Trophoblast cell (in vitro differentiated cells and primary cell): ENCODE results near the gene LDLRAD4.
A peak's percentile ranks its signal among the peaks of the same experiment; 100 is the strongest.

ENCODE experiments used
- DNase-seq, 2 donors: peaks; one replicate each; pipeline ENCODE4 v3.0.0-alpha.2; 2016
- H2AFZ ChIP-seq: 2 replicates; pipeline ENCODE4 v1.6.1; 2013; ENCODE audit warnings: low read length, moderate library complexity, mild to moderate bottlenecking; ENCODE audit not compliant: insufficient read depth, poor library complexity
- H2AK5ac ChIP-seq: 2 replicates; pipeline ENCODE4 v1.6.1; 2013; ENCODE audit warnings: mild to moderate bottlenecking, low read length
- H2BK120ac ChIP-seq: 2 replicates; pipeline ENCODE4 v1.6.1; 2013; ENCODE audit warnings: low read length, mild to moderate bottlenecking, moderate library complexity; ENCODE audit not compliant: insufficient read depth, poor library complexity
- H2BK12ac ChIP-seq: 2 replicates; pipeline ENCODE4 v1.6.1; 2013; ENCODE audit warnings: mild to moderate bottlenecking, low read length, moderate library complexity
- H2BK5ac ChIP-seq: 2 replicates; pipeline ENCODE4 v1.6.1; 2013; ENCODE audit warnings: low read length, low read depth, moderate library complexity, mild to moderate bottlenecking; ENCODE audit not compliant: poor library complexity
- H3K14ac ChIP-seq: 2 replicates; pipeline ENCODE4 v1.6.1; 2013; ENCODE audit warnings: mild to moderate bottlenecking, low read length
- H3K18ac ChIP-seq: 2 replicates; pipeline ENCODE4 v1.6.1; 2013; ENCODE audit warnings: mild to moderate bottlenecking, low read length
- H3K23ac ChIP-seq: 2 replicates; pipeline ENCODE4 v1.6.1; 2013; ENCODE audit warnings: low read length
- H3K27ac ChIP-seq: 2 replicates; pipeline ENCODE4 v1.5.1; 2013; ENCODE audit warnings: low read depth, mild to moderate bottlenecking, inconsistent platforms, low read length, moderate library complexity
- H3K27me3 ChIP-seq: 2 replicates; pipeline ENCODE4 v1.6.1; 2013; ENCODE audit warnings: inconsistent platforms, mild to moderate bottlenecking, low read length, moderate library complexity; ENCODE audit not compliant: insufficient read depth
- H3K36me3 ChIP-seq, 2 experiments: 1 replicate in 1 of 2; 2 replicates in 1 of 2; pipeline ENCODE4 v1.6.1; 2013; ENCODE audit warnings: low read length in 2 of 2, mild to moderate bottlenecking in 2 of 2, moderate library complexity in 1 of 2; ENCODE audit not compliant: insufficient read depth in 2 of 2, control insufficient read depth in 1 of 2
- H3K4ac ChIP-seq: 2 replicates; pipeline ENCODE4 v1.6.1; 2013; ENCODE audit warnings: low read depth, mild to moderate bottlenecking, low read length, moderate library complexity
- H3K4me1 ChIP-seq, 2 experiments: 1 replicate in 1 of 2; 2 replicates in 1 of 2; pipeline ENCODE4 v1.6.1; 2013; ENCODE audit warnings: low read length in 2 of 2, mild to moderate bottlenecking in 2 of 2, moderate library complexity in 1 of 2; ENCODE audit not compliant: insufficient read depth in 2 of 2, control insufficient read depth in 1 of 2
- H3K4me2 ChIP-seq: 2 replicates; pipeline ENCODE4 v1.6.1; 2013; ENCODE audit warnings: inconsistent platforms, mild to moderate bottlenecking, low read length, moderate library complexity
- H3K4me3 ChIP-seq: 2 replicates; pipeline ENCODE4 v1.5.1; 2013; ENCODE audit warnings: mild to moderate bottlenecking, low read depth, low read length, inconsistent platforms
- H3K79me1 ChIP-seq: one replicate; pipeline ENCODE4 v1.6.1; 2013; ENCODE audit warnings: low read length
- H3K79me2 ChIP-seq: 2 replicates; pipeline ENCODE4 v1.6.1; 2013; ENCODE audit warnings: low read length, mild to moderate bottlenecking; ENCODE audit not compliant: control insufficient read depth, insufficient read depth, poor library complexity
- H3K9ac ChIP-seq: 2 replicates; pipeline ENCODE4 v1.6.1; 2013; ENCODE audit warnings: mild to moderate bottlenecking, low read length
- H3K9me3 ChIP-seq: 2 replicates; pipeline ENCODE4 v1.6.1; 2013; ENCODE audit warnings: low read depth, mild to moderate bottlenecking, control low read depth, inconsistent platforms, low read length; ENCODE audit not compliant: insufficient read depth
- H4K12ac ChIP-seq: 2 replicates; pipeline ENCODE4 v1.6.1; 2013; ENCODE audit warnings: low read depth, mild to moderate bottlenecking, low read length, moderate library complexity
- H4K8ac ChIP-seq: 2 replicates; pipeline ENCODE4 v1.6.1; 2013; ENCODE audit warnings: low read depth, mild to moderate bottlenecking, low read length, moderate library complexity
- H4K91ac ChIP-seq: one replicate; pipeline ENCODE4 v1.6.1; 2013; ENCODE audit warnings: low read depth, mild to moderate bottlenecking, low read length, moderate library complexity
- WGBS: extraction: QIAGEN DNeasy Blood & Tissue Kit; methylation state at CpG from one replicate; pipeline ENCODE4 v1.1.7; 2013; ENCODE audit warnings: missing lambda C conversion rate; ENCODE audit not compliant: insufficient read length, insufficient coverage; ENCODE audit errors: extremely low coverage; 5-methylcytosine and 5-hydroxymethylcytosine counted together

The LDLRAD4 gene

DNA sequence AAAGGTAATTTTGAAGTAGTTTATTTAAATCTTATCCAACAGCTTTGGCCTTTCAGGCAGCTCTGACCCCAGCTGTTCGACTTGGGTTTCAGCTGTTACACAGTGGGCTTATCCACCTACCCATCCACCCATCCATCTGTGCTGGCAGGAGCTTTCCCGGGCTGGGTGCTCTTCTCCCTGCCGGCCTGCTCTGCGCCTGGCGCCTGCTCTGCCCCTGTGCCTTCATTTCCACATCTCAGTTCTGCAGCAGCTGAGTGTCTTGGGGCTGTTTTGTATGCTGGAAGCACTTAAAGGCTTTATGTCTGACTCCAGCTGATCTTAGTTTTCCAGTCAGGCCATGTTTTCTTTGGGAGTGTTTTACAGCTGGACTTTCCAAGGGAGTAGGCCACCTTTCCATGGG, 24.2 kb downstream of the LDLRAD4 start:
- Histone ChIP-seq H4K8ac (no peak overlapping the region), H2BK5ac (no peak overlapping the region), H3K36me3 (peaks cover 0 to 3% of the 10 kb centered on the region in 2 experiments), H3K4ac (no peak overlapping the region), H4K12ac (no peak overlapping the region), H2BK120ac (no peak overlapping the region), H3K27me3 (no peaks in the 10 kb centered on the region), H3K14ac (no peak overlapping the region), H3K27ac (no peak overlapping the region), H3K23ac (no peak overlapping the region), H4K91ac (no peak overlapping the region), H3K9ac (no peak overlapping the region), H3K4me2 (no peak overlapping the region), H3K9me3 (peaks cover 2% of the 10 kb centered on the region), H2BK12ac (no peak overlapping the region), H3K4me3 (no peak overlapping the region), H3K18ac (no peak overlapping the region), H2AK5ac (no peak overlapping the region), H3K4me1 (peaks cover 9% of the 10 kb centered on the region in 2 experiments), H3K79me1 (no peaks in the 10 kb centered on the region), H3K79me2 (no peaks in the 10 kb centered on the region), H2AFZ (no peak overlapping the region)
- no peak for DNase-seq
- whole genome bisulfite sequencing = no CpG with 5 or more reads among the region's 5 CpGs

DNA sequence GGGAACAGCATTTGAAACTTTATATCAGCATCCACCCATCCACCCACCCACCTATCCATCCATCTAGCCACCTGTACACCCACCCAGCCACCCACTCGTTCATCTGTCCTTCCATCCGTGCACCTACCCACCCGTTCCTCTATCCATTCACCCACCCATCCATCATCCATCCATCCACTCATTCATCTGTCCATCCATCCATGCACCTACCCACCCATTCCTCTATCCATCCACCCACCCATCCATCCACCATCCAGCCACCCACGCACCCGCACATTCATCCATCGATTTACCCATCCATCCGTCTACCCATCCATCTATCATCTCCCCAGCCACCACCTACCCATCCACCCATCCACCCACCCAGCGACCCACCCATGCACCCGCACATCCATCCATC, 24.8 kb downstream of the LDLRAD4 start:
- Histone ChIP-seq H2AFZ (no peak overlapping the region), H3K4me1 (peaks cover 9% of the 10 kb centered on the region in 2 experiments), H3K9ac (no peak overlapping the region), H2BK5ac (no peak overlapping the region), H3K23ac (no peak overlapping the region), H2BK120ac (no peak overlapping the region), H2BK12ac (no peak overlapping the region), H3K14ac (no peak overlapping the region), H3K36me3 (peaks cover 0 to 3% of the 10 kb centered on the region in 2 experiments), H3K27me3 (no peaks in the 10 kb centered on the region), H4K91ac (no peak overlapping the region), H4K8ac (no peak overlapping the region), H3K18ac (no peak overlapping the region), H3K79me2 (no peaks in the 10 kb centered on the region), H3K4me2 (no peak overlapping the region), H3K4me3 (peak overlapping the region; percentile 30), H3K27ac (no peak overlapping the region), H3K9me3 (peaks cover 2% of the 10 kb centered on the region), H3K4ac (no peak overlapping the region), H2AK5ac (no peak overlapping the region), H3K79me1 (no peaks in the 10 kb centered on the region), H4K12ac (no peak overlapping the region)
- DNase-seq = no peak
- WGBS = 96% methylated on average over 7 of the region's 9 CpGs

DNA sequence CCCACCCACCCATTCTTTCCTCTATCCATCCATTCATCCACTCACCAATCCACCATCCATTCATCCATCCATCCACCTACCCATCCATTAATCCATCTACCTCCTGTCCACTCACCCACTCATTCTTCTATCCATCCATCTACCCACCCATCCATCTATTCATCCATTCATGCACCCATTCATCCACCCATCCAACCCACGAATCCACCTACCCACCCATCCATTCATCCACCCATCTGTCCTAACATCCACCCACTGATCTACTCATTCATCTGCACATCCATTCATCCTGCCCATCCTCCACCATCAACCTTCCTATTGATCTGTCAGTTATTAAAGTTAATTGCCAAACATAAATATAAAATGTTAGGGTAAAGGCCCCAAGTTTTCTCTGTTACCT, 25.6 kb downstream of the LDLRAD4 start:
- Histone ChIP-seq H2BK120ac (no peak overlapping the region), H3K4ac (no peak overlapping the region), H2BK5ac (no peak overlapping the region), H3K4me2 (no peak overlapping the region), H3K9ac (no peak overlapping the region), H3K79me2 (no peaks in the 10 kb centered on the region), H3K14ac (no peak overlapping the region), H3K36me3 (peaks cover 0 to 3% of the 10 kb centered on the region in 2 experiments), H3K79me1 (no peaks in the 10 kb centered on the region), H3K18ac (no peak overlapping the region), H2AFZ (no peak overlapping the region), H4K8ac (no peak overlapping the region), H3K23ac (no peak overlapping the region), H3K4me1 (peaks cover 9% of the 10 kb centered on the region in 2 experiments), H3K27ac (no peak overlapping the region), H2AK5ac (no peak overlapping the region), H2BK12ac (no peak overlapping the region), H3K27me3 (no peaks in the 10 kb centered on the region), H3K9me3 (peaks cover 2% of the 10 kb centered on the region), H4K12ac (no peak overlapping the region), H3K4me3 (no peak overlapping the region), H4K91ac (no peak overlapping the region)
- WGBS = 100% methylated on average over 1 of the region's 1 CpG
- no peak for DNase-seq

DNA sequence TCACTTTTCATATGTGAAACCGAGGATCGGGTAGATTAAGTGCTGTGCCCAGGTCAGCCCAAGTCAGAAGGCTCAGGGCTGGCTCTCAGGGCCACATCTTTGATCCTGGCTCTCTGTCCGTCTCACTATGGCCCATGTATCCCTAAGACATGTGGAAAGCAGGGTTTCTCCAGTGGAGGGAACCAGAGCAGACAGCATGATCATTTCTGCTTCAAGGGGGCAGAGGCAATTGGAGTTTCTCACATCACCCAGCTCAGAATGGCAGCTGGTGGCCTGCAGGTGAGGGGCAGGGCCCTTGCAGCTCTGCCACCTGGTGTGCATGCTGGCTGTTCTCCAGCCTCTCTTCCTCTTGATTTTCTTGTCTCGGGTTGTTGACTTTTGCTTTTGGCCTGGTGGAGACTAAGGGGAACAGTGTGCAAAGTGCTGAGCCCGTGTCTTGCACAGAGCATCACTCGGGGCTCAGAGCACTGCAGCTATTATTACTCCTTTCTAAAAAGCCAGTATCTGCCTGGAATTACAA, 27.0 kb downstream of the LDLRAD4 start:
- no peaks in the 10 kb centered on the region for H3K79me2 ChIP-seq
- no peak overlapping the region for H4K8ac ChIP-seq
- WGBS = no CpG with 5 or more reads among the region's 6 CpGs
- H3K4me1 ChIP-seq = peaks cover 9% of the 10 kb centered on the region in 2 experiments
- no peak overlapping the region for H3K27ac ChIP-seq
- H3K4me3 ChIP-seq = peak overlapping the region; percentile 34
- H2BK120ac ChIP-seq = no peak overlapping the region
- peak overlapping the region; percentile 1 for H3K9ac ChIP-seq
- H2BK5ac ChIP-seq = no peak overlapping the region
- H3K36me3 ChIP-seq = no peaks in the 10 kb centered on the region
- H3K27me3 ChIP-seq = no peaks in the 10 kb centered on the region
- H3K79me1 ChIP-seq = no peaks in the 10 kb centered on the region
- no peak overlapping the region for H3K4me2 ChIP-seq
- H3K14ac ChIP-seq = no peak overlapping the region
- no peak overlapping the region for H2BK12ac ChIP-seq
- no peak overlapping the region for H4K91ac ChIP-seq
- no peak overlapping the region for H3K23ac ChIP-seq
- no peak overlapping the region for H2AFZ ChIP-seq
- H3K4ac ChIP-seq = no peak overlapping the region
- no peak overlapping the region for H3K18ac ChIP-seq
- no peak overlapping the region for H2AK5ac ChIP-seq
- H3K9me3 ChIP-seq = no peaks in the 10 kb centered on the region
- H4K12ac ChIP-seq = no peak overlapping the region
- DNase-seq = no peak
